ENCODE measurements around the gene SNAI3. TPM values are rescaled to one million over a fixed set of nuclear protein-coding genes. Genes with fewer than 3 reads are reported as not detected.
A peak's percentile ranks its signal among the peaks of the same experiment; 100 is the strongest.
"Not testable (repeated sequence)": the region's sequence is repeated elsewhere in the genome, so short reads cannot be mapped to it uniquely, and the experiment has no call there.

SNAI3 gene
- total RNA-seq, 1 donor from 2014 or later: 1.8 TPM

DNA sequence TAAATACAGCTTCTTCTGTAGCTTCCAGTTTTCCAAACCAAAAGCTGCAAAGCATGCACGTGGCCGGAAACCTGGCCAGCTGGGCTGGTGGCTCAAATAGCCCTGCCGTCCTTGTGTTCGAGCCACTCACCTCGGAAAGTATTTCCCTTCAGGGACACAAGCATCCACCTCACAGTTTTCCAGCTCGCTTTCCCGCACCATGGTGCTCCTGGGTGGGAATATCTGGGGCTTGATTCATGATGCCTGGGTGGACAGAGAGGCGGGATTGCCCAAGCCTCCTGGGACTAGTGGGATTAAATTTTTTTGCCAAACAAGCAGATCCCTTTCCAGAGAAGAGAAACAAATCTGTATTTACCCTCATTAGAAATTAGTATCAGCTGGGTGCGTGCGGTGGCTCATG, 16.3 kb downstream of the SNAI3 start:
- DNase-seq (ENCODE audit: low spot score): no peak

DNA sequence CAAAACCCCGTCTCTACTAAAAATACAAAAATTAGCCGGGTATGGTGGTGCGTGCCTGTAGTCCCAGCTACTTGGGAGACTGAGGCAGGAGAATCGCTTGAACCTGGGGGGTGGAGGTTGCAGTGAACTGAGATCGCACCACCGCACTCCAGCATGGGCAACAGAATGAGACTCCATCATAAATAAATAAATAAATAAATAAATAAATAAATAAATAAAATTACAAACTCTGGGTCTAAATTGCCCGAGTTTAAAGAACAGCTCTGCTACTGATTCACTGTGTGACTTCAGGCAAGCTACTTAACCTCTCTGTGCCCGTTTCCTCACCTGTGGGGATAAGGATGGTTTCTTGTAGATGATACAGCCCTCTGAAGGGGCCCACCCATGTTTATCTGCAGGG, 16.8 kb downstream of the SNAI3 start:
- not testable (repeated sequence) for DNase-seq (ENCODE audit: low spot score)

DNA sequence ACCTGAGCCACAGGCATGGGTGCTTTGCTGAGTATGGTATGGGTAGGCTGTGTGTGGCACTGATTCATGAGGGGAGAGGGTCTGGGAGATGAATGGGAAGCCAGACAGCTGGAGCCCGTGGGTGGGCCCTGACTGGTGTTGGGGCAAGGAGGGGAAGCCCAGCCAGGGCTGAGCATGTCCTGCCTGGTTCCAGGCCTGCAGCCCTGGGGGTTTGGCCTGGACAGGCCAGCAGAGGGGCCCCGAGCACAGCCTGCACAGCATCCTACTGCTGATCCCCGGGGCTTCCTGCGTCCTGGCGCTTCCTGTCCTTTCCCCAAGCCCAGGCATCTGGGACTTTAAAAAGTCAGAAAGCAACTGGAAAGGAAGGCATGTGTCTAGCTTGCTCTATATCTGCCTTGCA, 18.8 kb downstream of the SNAI3 start:
- no peak for DNase-seq (ENCODE audit: low spot score)

DNA sequence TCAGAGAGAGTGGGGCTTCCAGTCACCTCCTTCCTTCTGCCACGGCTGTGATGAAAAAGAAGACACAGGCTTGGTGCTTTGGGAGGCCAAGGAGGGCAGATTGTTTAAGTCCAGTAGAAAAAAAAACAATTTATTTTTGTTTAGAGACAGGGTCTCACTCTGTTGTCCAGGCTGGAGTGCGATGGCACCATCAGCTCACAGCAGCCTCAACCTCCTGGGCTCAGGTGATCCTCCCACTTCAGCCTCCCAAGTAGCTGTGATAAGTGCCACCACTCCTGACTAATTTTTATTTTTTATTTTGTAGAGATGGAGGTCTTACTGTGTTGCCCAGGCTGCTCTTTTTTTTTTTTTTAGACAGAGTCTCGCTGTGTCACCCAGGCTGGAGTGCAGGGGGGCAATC, 20.7 kb downstream of the SNAI3 start:
- DNase-seq (ENCODE audit: low spot score): no peak

DNA sequence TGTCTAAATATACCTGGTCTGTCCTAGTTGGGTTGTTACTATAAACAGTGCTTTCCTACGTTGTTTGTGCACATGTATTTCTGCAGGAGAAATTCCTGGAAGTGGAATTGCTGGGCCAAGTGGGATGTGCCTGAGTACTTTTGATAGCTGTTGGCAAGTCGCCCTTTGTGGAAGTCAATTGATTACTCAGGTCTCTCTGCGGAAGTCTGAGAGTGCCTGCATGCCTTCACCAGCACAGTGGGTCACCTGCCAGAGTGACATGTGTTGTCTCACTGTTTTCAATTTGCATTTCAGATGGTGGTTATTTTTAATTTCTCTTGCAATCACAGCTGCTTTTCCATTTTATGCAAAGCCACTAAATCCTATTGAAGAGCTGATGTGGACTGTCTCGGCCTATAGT, 21.2 kb downstream of the SNAI3 start:
- DNase-seq (ENCODE audit: low spot score): no peak

DNA sequence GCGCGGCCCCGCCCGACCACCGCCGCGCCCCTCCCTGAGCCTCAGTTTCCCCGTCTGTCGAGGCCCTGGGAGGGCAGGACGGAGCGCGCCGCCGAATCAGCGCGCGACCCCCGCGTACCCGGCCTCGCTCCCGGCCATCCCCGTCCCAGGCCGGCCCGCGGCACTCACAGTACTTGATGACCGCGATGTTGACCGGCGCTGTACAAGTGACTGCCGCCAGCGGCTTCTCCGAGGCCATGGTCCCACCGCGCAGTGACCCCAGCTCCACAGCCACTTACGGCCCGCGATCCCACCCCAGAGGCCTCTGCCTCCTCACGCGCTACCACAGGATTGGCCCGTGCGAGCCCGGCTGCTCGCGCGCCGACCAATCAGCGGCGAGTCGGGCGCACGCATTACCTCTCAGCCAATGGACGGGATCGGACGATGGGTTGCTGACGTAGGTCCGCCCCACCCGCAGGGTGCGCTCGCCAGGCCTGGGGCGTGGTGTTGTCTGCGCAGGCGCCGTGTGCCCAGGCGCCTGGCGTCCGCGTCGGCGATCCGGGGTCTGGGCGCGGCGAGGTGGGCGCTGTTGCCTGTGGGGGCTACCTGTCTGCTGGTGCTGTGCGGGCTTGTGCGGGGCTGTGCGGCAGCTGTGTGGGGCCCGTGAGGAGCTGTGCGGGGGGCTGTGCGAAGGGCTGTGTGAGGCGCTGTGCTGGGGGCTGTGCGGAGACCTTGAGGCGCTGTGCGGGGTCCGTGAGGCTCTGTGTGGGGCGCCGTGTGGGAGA, 23.3 kb downstream of the SNAI3 start, which contains the start of gene MVD:
TSS of gene MVD (minus strand) at position 249 of the 764 bp plus-strand sequence. CDS start at position 238, 11 bp downstream.
- DNase-seq (ENCODE audit: low spot score): peak; percentile 97

DNA sequence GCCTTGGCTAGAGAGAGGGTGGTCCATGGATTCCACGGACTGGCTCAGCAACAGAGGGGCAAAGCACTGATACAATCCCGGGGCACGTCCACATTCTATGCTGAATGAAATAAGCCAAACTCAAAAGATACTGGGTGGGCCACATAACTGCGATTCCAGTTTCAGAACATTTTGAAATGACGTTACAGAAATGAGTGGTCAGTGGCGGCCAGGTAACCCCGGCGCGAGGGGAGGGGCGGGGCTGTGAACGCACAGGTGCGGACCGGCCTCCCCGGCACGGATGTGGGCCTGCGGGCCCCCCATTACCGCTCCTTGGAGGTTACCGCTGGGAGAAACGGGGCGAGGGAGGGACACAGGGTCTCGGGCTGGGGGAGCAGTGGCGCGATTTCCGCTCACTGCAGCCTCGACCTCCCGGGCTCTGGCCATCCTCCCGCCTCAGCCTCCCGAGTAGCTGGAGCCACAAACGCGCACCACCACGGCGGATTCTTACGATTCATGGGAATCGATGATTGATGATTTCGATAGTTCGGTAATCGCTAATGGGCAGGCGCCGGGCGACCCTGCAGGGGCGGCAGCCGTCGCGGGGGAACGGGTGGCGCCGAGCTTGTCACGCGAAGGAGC, 24.0 kb downstream of the SNAI3 start:
- DNase-seq (ENCODE audit: low spot score): no peak

DNA sequence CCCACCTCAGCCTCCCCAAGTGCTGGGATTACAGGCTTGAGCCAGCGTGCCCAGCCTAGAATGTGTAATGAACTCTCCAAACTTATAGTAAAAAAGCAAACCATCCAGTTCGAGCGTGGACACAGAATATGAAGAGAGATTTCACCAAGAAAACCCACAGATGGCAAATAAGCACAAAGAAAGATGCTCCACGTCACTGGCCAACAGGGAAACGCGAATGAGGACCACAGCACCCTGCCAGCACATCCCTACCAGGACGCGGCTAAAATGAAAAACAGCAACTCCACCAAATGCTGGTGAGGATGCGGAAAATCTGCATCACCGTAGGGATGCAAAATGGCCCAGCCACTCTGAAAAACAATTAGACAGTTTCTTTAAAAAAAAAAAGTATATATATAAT, 24.8 kb downstream of the SNAI3 start:
- no peak for DNase-seq (ENCODE audit: low spot score)

DNA sequence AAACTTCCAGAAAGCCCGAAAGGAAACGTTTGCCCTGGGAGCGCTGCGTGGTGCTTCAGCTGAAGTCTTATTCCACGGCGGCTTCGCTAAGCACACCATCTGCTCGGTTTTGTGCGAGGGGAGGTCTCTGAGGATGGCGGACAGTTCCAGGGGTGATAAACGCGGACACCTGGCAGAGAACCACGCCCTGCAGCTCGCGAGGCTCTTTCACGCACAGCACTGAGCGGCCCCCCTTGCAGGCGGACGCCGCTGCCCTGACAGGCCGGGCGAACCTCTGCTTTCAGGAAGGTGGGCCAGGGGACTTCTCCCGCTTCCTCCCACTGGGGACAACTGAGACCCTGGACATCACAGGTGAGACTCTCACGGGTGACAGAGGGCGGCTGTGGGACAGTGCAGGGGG, 27.1 kb downstream of the SNAI3 start:
- no peak for DNase-seq (ENCODE audit: low spot score)

DNA sequence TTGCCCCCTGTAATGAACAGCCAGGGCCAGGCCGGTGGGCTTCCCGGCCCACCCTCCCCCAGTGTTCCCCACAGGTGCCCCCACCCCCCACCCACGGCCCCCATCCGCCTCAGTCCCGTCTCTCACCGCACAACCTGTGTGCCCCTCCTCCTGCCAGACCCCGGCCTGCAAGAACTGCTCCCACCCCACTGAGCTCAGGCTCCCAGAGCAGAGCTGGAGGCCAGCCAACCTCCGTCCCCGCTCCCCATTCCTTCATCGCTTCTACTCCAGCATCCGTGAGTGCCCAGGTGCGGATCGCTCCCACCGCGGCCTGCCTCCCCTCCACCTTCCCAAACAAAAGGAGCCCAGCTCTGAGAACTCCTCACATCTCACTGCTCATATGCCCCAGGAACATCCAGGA, 27.6 kb downstream of the SNAI3 start:
- no peak for DNase-seq (ENCODE audit: low spot score)

DNA sequence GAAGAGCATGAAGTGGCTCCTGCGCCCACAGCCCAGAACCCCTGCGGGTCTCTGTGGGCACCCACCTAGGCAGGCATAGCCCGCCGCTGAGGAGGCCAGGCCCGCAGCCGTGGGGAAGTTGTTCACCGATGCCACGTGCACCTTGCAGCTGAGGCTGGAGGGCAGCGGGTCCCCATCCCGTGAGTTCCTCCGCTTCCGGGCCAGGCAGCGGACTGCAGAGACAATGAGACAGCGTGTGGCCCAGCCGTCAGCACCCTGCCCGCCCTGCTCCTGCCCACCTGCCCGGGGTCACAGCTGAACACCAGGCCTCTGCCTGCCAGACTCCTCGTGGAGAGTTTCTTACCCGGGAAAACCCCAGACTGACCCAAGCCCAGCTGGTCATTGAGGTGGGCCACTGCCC, 28.9 kb downstream of the SNAI3 start:
- DNase-seq (ENCODE audit: low spot score): no peak

DNA sequence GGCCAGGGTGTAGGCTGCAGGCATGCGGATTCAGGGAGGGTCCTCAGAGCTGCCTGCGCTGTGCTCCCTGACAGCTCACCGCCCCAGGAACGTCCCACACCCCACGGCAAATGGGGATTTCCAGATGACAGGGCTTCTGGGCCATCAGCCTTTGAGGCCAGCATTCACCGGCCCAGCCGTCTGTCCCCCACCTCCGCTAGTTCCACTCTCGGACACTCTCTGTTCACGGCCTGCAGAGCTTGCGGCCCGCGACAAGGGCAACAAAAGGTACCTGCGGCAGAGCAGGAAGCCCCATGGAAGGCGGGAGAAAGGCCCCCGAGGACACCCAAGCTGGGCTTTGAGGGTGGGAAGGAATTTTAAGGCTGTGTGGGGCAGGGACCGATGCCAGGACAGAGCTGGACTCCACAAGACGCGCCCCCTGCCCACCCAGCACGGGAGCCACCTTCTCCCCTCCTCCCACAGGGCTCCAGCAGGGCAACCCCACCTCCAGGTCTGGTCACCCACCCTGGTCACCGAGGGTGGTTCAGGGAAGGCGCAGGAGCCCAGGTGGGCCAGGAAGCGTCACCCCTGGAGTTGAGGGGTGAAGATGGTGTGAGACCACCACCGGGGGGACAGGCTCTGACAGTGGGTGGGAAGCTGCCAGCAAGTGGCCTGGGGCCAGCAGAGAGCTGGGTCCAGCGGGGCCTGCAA, 29.9 kb downstream of the SNAI3 start:
- no peak for DNase-seq (ENCODE audit: low spot score)

DNA sequence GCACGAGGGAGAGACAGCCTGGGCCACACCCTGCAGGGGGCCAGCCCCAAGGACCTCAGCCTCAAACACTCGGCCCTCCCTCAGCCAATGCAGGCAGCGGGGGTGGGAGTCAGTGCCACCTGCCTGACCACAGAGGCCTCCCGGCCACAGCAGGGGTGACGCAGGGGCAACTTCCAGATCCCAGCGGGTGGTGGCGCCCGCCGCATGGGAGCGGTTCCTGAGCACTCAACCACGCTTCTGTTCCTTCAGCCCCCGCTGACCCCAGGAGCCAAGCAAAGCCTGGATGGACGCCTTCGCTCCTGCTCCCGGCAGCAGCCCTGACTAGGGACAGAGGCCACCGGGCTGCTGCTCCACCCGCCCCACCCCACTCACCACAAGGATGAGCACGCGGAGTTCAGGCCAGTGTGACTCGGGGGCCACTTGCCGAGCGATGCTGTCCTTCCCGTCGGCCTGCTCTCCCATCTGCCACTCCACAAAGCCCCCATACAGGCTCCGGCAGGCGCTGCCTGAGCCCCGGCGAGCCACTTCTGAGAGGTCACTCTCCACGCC, 30.5 kb downstream of the SNAI3 start:
- DNase-seq (ENCODE audit: low spot score): no peak

DNA sequence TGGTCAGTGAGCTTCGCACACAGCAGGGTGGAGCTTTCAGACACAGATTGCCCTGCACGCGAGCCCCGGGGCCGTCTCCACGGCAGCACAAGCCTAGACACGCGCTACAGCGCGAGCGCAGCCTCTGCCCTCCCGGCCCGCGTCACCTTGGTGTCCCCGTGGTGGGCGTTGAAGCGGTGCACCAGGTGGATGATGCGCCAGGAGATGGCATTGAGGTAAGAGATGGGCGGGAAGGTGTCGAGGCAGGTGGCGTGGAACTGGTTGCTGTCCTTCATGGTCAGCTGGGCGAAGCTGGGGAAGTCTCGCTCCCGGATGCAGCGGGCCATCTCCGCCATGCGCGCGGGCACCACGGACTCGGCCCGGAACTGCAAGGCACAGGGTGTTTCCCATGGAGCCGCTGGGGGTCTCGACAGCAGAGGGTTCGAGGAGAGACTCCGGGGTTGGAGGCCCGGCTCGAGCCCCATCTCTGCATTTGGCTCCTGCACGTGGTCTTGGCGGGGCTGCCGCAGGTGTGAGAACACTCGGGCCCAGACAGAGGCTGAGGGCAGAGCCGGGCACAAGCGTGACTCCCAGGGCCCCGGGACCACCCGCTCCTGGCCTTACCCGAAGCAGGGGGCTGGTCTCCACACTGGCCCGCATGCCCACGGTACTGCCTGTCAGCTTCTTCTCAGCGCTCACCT, 31.1 kb downstream of the SNAI3 start:
- no peak for DNase-seq (ENCODE audit: low spot score)

DNA sequence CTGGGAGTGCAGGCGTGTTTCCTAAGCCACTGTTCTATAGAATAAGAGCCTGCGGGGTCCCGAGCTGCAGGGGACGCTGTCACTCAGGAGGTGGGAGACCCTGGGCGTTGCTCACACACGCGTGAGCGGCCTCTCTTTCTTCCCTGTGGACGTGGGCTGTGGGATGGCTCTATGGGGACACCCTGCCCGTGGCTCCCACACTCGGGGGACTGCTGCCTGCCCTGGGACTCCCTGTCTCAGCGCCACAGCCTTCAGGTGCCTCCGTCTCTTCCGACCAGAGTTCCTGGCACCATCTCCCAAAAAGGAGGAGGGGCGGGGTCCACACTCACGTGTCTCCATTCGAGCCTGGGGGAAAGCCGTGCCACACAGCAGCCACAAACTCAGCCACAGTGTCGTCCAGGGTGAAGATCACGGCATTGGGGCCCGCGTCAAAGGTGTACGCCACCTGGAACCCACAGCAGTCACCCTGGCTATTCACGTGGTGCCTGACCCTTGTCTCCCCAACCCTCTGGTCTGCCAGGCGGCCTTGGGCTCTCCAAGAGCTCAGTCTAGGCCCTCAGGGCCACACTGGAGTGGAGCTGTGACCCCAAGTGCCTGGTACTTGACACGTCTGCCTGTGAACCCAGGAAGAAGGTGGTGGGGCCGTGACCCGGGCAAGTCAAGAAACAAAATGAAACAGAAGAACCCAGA, 31.8 kb downstream of the SNAI3 start:
- DNase-seq (ENCODE audit: low spot score): no peak

DNA sequence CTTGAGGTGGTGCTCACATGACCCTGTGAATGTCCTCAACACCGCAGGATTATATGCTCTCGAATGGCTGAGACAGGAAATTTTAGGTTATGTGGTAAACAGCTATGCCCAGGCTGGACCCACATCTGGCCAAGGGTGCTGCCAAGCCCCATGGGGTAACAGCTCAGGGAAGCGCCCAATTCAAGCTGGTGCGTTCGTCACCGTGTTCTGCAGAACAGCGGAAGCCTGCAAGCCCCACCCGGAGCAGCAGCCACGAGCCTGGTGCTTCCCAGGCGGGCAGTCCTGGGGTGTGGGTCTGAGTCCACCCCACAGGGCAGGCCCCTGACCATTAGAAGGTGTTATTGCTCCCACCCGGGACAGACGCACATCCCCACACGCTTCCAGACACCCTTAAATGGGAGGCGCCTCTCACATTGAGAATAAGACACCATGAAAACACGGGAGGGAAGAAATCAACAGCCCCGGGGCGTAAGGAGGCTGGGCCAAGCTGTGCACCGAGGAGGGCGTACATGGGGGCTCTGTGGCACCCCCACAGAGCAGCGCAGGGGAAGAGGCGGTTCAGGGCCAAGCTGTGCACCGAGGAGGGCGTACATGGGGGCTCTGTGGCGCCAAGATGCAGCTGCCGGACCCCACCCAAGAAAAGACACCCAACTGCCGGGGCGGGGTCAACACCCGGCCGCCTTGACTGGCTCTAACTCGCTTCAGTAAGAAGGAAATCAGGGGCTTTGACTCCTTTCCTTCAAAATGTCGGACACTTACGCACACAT, 32.5 kb downstream of the SNAI3 start:
- DNase-seq (ENCODE audit: low spot score): no peak

DNA sequence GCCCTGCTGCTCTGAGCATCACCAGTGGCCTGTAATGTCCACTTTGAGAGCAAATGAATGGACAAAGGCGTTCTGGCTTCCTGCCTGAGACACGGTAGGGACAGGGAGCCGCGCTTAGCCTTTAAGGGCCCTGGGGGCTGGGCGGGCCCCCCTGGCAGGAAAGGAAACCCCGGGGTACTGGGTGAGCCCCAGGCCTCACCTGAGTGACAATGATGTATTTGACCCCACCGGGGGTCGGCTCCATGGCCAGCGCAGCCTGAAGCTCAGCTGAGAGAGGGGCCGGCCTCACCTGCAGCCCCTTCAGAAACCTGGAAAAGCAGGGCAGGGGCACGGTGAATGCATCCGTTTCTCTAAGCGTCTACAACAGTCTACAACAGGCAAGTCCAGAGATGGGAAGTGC, 33.2 kb downstream of the SNAI3 start:
- no peak for DNase-seq (ENCODE audit: low spot score)

DNA sequence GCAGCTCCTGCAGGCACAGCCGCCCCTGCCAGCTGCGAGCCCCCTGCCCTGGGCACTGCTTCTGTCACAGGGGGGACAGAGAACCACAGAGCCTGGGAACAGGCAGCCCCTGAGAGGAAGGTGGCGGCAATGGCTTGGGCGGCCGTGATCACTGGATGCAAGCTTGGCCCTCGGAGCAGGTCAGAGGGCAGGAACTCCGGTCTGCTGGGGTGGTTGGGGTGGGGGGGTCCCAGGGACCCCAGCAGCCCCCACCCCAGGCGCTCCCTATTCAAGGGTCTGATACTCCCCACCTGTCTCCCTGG, 33.6 kb downstream of the SNAI3 start:
- DNase-seq (ENCODE audit: low spot score): no peak

DNA sequence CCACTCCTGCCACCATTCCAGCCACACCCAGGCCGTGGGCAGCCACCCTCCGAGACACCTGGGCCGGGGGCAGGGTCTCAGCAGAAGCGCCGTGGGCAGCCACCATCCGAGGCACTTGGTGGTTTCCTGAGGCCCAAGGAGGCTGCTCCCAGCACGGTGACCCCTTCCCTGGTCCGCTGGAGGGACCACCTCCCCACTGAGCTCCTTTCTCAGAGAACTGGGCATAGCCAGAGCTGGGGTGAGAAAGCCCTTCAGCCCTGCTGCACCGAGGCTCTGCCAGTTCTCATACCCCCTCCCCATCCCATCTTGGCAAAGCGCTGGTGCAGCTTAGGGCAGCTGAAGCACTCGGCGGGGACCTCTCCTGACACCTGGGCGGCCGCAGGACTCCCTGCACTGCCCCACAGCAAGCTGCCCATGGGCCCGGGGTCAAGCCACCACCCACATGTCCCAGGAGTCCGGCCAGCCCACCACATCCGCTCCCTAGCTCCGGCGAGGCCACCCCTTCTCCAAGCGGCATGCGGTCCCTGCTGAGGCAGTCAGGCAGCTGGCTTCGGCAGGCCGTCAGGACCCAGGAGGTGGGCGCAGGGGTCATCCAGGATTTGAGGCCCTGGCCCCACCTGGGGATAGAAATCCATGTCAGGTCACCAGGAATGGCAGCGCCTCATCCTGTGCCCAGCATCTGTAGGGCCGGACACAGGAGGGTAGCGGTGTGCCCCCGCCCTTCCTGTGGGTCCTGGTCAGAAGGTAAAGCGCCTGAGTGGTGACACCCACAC, 34.1 kb downstream of the SNAI3 start:
- DNase-seq (ENCODE audit: low spot score): no peak
